Mammary epithelial cell (primary cell): Measurements from ENCODE around the gene CSNK1A1L.

Source experiments
- CTCF ChIP-seq, 2 donors: IDR thresholded peaks in 1 of 2; conservative IDR thresholded peaks in 1 of 2; 2 replicates each; pipeline ENCODE4 v1.5.1; 2011 to 2012; ENCODE audit warnings: inconsistent platforms in 2 of 2, low read length in 2 of 2, mild to moderate bottlenecking in 2 of 2, control low read depth in 1 of 2, low read depth in 1 of 2; ENCODE audit not compliant: insufficient read depth in 1 of 2; ENCODE audit errors: extremely low read depth in 1 of 2
- EZH2 ChIP-seq: IDR thresholded peaks from 2 replicates; pipeline ENCODE4 v1.6.1; 2012; ENCODE audit warnings: low read length, inconsistent platforms, borderline replicate concordance

- TF ChIP-seq CTCF (conservative IDR thresholded peaks at IDR 0.05 in 1 of 2, IDR thresholded peaks at IDR 0.05 in 1 of 2; ENCODE audit: extremely low read depth in 1 of 2, insufficient read depth in 1 of 2, low read depth in 1 of 2, low read length in 2 of 2) = no peak
- no peak for TF ChIP-seq EZH2
Measured at GRCh38 chr13:37100731-37101130, 4.7 kb downstream of the CSNK1A1L start.
